A673 (cell line): Measurements from ENCODE around the gene PABPN1L.

ENCODE experiments used
- EZH2 ChIP-seq: fragments of 200-600 bp; sonication (generic); IDR thresholded peaks from 2 replicates; pipeline ENCODE4 v1.6.1; 2017; ENCODE audit warnings: borderline replicate concordance, low read depth, mild to moderate bottlenecking, mixed read lengths, antibody characterized with exemption, low read length; ENCODE audit not compliant: poor library complexity, severe bottlenecking
- TF ChIP-seq, protein P1 (sequence below): fragments of 300-800, 200-600 bp; sonication (generic); conservative IDR thresholded peaks from 2 replicates; pipeline ENCODE4 v1.5.1; 2017; ENCODE audit warnings: low read depth, mild to moderate bottlenecking, antibody characterized with exemption, low read length, moderate library complexity, mixed read lengths

DNA sequence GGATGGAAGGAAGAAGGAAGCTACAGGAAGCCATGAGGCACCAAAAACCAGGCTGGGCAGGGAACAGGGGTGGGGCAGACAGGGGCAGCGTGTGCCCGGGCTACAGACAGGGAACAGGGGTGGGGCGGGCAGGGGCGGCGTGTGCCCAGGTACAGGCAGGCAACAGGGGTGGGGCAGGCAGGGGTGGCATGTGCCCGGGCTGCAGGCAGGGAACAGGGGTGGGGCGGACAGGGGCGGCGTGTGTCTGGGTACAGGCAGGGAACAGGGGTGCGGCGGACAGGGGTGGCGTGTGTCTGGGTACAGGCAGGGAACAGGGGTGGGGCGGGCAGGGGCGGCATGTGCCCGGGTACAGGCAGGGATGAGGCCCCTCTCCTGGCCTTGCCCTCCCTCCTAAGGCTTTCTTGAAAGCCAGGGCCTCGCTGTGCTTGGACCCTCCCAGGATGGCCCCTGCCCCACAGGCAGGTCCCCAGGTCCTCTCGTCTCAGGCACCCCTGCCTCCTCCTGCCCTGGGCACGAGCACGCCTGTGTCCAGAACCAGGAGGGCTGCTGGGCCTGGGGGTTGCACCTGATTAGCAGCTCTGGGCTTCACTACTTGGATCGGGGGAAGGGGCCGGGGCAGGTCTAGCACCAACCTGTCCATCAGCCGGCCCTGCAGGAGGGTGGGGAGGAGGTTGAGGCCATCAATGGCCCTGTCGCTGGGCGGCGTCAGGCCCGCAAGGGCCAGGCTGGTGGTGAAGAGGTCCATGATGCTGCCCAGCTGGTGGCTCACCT is 40.2 kb downstream of the PABPN1L start:
- TF ChIP-seq, protein P1, sequence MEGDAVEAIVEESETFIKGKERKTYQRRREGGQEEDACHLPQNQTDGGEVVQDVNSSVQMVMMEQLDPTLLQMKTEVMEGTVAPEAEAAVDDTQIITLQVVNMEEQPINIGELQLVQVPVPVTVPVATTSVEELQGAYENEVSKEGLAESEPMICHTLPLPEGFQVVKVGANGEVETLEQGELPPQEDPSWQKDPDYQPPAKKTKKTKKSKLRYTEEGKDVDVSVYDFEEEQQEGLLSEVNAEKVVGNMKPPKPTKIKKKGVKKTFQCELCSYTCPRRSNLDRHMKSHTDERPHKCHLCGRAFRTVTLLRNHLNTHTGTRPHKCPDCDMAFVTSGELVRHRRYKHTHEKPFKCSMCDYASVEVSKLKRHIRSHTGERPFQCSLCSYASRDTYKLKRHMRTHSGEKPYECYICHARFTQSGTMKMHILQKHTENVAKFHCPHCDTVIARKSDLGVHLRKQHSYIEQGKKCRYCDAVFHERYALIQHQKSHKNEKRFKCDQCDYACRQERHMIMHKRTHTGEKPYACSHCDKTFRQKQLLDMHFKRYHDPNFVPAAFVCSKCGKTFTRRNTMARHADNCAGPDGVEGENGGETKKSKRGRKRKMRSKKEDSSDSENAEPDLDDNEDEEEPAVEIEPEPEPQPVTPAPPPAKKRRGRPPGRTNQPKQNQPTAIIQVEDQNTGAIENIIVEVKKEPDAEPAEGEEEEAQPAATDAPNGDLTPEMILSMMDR, result no peak
- TF ChIP-seq EZH2, result no peak
